Activated CD8-positive, alpha-beta T cell treated with anti-CD3 and anti-CD28 coated beads, Interleukin-2, amount 10 ng/mL, durations not matched to agents 7 days and 5 days (primary cell): ENCODE data around the gene PPP2R5E. TPM values are rescaled to one million over a fixed set of nuclear protein-coding genes. Genes with fewer than 3 reads are reported as not detected.

Experiments
- ATAC-seq: fragments of 150-1000 bp; cut with Tn5 transposase; one replicate; pipeline ENCODE4 v1.10.0; 2021; ENCODE audit warnings: moderate library complexity
- CTCF ChIA-PET: fragments of 350-600 bp; sonication (Branson Sonifier 250); formaldehyde crosslinking; loops from one replicate; lab custom pipeline; 2021; ENCODE audit warnings: antibody characterized with exemption; lab: Charles Lee
- POLR2A ChIA-PET: fragments of 350-600 bp; sonication (Branson Sonifier 250); formaldehyde crosslinking; loops from one replicate; lab custom pipeline; 2021; ENCODE audit warnings: antibody characterized with exemption; lab: Charles Lee
- DNase-seq: peaks from one replicate; pipeline ENCODE4 v3.0.0-alpha.2; 2020
- H3K27ac Mint-ChIP-seq: one replicate; pipeline ENCODE4 v1.8.0; 2021; ENCODE audit warnings: mild to moderate bottlenecking, mixed read lengths
- H3K27me3 Mint-ChIP-seq: one replicate; pipeline ENCODE4 v1.8.0; 2021; ENCODE audit warnings: low read depth, mixed read lengths
- H3K36me3 Mint-ChIP-seq: one replicate; pipeline ENCODE4 v1.8.0; 2021; ENCODE audit warnings: low read depth, mixed read lengths
- H3K4me1 Mint-ChIP-seq: one replicate; pipeline ENCODE4 v1.8.0; 2021; ENCODE audit warnings: low read depth, mixed read lengths
- H3K4me3 Mint-ChIP-seq: one replicate; pipeline ENCODE4 v1.8.0; 2021; ENCODE audit warnings: mild to moderate bottlenecking, mixed read lengths
- H3K9me3 Mint-ChIP-seq: one replicate; pipeline ENCODE4 v1.8.0; 2022; ENCODE audit warnings: mixed read lengths; ENCODE audit not compliant: insufficient read depth
- total RNA-seq, 2 experiments: library from RNA; stranded (reverse); gene quantifications; one replicate each; pipeline ENCODE4 v1.2.3, GENCODE V29; 2021

PPP2R5E gene
- total RNA-seq, 2 experiments from 2014 or later: 49.7 to 50.4 TPM

DNA sequence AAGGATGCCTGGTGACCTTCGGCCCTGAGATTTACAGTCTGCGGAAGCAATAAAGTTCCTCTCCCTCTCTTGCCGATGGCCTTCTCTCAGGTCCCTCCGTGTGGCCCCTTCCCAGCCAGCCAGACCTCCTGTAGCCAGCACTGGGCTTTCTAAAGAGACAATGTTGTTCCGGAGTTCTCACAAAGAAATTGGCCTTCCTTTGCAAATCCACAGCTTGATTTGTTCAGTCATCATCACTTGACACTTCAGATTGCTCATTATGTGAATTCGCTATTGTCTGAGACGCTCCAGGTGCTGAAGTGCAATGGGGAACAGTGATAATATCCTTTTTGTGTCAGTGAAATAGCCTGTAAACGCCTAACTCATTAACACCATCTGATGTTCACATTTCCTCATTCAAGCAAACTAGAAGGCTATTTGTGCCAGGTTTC lies 180.8 kb downstream of the PPP2R5E start:
- no peak overlapping the region for H3K4me3 Mint-ChIP-seq
- peaks cover 22% of the 10 kb centered on the region for H3K27me3 Mint-ChIP-seq
- H3K27ac Mint-ChIP-seq: no peak overlapping the region
- H3K4me1 Mint-ChIP-seq: no peaks in the 10 kb centered on the region
- peaks cover 4% of the 10 kb centered on the region for H3K9me3 Mint-ChIP-seq
- no peaks in the 10 kb centered on the region for H3K36me3 Mint-ChIP-seq
- POLR2A ChIA-PET: no interaction called here
- no peak for DNase-seq
- no peak for ATAC-seq
- CTCF ChIA-PET: no interaction called here

DNA sequence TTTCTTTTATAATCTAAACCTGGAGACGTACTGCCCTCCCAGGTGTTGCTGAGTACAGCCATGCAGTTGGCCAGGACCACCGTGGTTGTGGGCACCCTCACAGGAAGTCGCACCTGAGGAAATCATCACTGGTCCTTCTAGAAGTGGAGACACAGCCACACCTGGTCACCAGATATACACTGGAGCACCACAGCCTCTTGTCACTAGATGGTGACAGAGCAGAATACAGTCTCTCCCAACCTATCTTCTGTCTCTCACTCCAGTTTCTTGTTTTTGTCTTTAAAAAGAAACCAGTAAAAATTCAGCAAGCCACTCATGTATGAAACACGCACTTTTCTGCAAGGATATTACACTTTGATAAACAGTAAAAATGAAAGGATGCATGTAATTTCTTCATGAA lies 181.4 kb downstream of the PPP2R5E start:
- Mint-ChIP-seq H3K36me3 (no peaks in the 10 kb centered on the region), H3K4me1 (no peaks in the 10 kb centered on the region), H3K9me3 (peaks cover 4% of the 10 kb centered on the region), H3K4me3 (no peak overlapping the region), H3K27me3 (peaks cover 23% of the 10 kb centered on the region), H3K27ac (no peak overlapping the region)
- no peak for ATAC-seq
- CTCF ChIA-PET: no interaction called here
- no peak for DNase-seq
- POLR2A ChIA-PET: no interaction called here

DNA sequence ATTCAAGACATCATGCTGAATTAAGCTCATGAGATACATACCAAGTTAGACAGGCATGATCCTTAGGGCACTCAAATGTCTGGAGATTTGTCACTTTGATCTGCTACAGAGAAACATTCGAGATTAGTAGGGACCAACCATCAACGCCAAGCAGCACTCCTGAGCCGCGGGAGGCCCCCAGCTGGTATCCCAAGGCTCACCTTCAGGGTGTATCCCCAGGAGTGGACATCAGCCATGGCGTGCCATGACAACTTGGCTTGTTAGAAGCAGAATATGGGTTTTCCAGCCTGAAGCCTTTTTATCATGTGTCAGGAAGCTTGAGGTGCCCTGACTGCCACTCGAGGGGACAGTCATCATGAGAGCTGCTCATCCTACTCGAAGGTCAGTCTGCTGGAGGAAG lies 185.3 kb downstream of the PPP2R5E start:
- Mint-ChIP-seq H3K4me3 (no peak overlapping the region), H3K36me3 (no peaks in the 10 kb centered on the region), H3K27me3 (peaks cover 21% of the 10 kb centered on the region), H3K4me1 (no peaks in the 10 kb centered on the region), H3K9me3 (no peaks in the 10 kb centered on the region), H3K27ac (no peak overlapping the region)
- ChIA-PET POLR2A (no interaction called here), CTCF (no interaction called here)
- ATAC-seq: no peak
- no peak for DNase-seq

DNA sequence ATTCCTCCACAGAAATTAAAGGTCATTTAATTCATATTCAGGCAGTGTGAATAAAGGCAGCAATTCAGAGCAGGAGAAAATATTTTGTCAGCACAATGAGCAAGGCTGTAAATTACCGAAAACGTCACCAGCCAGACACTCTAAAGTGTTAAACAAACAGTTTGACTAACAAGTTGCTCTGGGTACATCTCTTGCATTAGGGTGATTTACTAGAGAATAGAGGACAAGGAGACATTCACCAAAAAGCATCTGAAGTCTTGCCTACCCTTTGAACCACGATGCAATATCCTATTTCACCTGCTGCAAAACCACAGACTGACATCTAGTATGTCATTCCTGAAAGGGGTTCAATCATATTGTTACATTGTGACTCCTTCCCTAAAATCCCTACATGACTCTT lies 197.4 kb downstream of the PPP2R5E start:
- H3K4me1 Mint-ChIP-seq: no peaks in the 10 kb centered on the region
- no peak for DNase-seq
- ATAC-seq: no peak
- ChIA-PET CTCF (no interaction called here), POLR2A (no interaction called here)
- no peak overlapping the region for H3K27ac Mint-ChIP-seq
- no peaks in the 10 kb centered on the region for H3K36me3 Mint-ChIP-seq
- H3K4me3 Mint-ChIP-seq: no peak overlapping the region
- H3K27me3 Mint-ChIP-seq: peaks cover 30% of the 10 kb centered on the region
- H3K9me3 Mint-ChIP-seq: no peaks in the 10 kb centered on the region

DNA sequence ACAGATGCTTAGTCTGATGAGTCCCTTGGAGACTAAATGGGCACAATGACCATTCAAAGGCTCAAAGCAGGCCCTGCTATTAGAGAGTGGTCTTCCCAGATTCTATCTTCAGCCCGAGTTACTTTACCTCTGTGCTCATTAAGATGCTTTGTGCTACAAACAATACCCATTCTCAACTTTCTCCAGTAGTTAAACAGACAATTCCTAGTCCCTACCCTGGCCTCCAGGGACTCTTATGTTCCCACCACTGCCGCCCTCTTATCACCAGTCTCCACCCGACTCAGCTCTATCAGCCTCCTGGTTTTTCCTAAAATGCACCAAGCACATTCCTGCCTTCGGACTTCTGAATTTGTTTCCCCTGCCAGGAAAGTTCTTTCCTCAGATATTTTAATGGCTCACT lies 198.8 kb downstream of the PPP2R5E start:
- Mint-ChIP-seq H3K4me1 (no peaks in the 10 kb centered on the region), H3K27me3 (peaks cover 34% of the 10 kb centered on the region), H3K4me3 (no peak overlapping the region), H3K27ac (no peak overlapping the region), H3K36me3 (no peaks in the 10 kb centered on the region), H3K9me3 (no peaks in the 10 kb centered on the region)
- no peak for DNase-seq
- no peak for ATAC-seq
- ChIA-PET CTCF (no interaction called here), POLR2A (no interaction called here)

DNA sequence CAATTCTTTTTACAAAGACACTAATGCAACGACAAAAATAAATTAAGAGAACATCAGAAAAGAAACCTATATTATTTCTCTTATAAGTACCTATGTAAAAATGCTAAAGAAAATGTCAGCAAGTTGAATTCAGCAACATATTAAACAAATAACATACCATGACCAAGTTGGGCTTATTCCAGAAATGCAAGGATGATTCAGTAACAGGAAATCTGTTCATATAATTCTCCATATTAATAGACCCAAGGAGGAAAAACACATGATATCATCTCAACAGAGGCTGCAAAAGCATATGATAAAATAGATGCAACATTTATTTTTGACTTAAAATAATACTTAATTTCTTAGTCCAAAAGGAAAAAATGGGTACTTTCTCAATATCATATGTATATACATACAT lies 199.3 kb downstream of the PPP2R5E start:
- POLR2A ChIA-PET: no interaction called here
- ATAC-seq (no peak), DNase-seq (no peak)
- H3K9me3 Mint-ChIP-seq: no peaks in the 10 kb centered on the region
- H3K4me3 Mint-ChIP-seq: no peak overlapping the region
- H3K27ac Mint-ChIP-seq: no peak overlapping the region
- CTCF ChIA-PET: no interaction called here
- H3K27me3 Mint-ChIP-seq: peaks cover 35% of the 10 kb centered on the region
- no peaks in the 10 kb centered on the region for H3K36me3 Mint-ChIP-seq
- H3K4me1 Mint-ChIP-seq: no peaks in the 10 kb centered on the region

DNA sequence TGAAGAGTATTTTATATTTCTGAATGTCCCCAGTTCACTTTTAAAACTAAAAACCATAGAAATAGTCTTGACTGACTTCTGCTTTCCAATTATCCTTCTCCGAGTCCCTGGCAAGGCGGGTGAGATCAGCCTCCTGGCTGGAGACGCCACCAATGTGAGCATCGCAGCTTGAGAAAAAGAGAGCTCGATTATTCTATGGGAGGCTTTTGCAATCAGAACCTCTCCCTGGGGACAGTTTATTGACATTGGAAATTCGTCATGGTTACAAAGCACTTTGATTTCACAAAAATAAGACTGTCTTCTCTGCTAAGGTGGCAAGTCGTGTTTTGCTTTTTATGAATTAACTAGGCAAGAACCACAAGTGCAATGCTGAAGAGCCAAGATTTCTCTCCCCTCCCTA lies 200.8 kb downstream of the PPP2R5E start:
- CTCF ChIA-PET: no interaction called here
- POLR2A ChIA-PET: no interaction called here
- H3K9me3 Mint-ChIP-seq: no peaks in the 10 kb centered on the region
- H3K27me3 Mint-ChIP-seq: peaks cover 30% of the 10 kb centered on the region
- DNase-seq (no peak), ATAC-seq (no peak)
- H3K27ac Mint-ChIP-seq: no peak overlapping the region
- H3K4me1 Mint-ChIP-seq: no peaks in the 10 kb centered on the region
- H3K36me3 Mint-ChIP-seq: no peaks in the 10 kb centered on the region
- no peak overlapping the region for H3K4me3 Mint-ChIP-seq

DNA sequence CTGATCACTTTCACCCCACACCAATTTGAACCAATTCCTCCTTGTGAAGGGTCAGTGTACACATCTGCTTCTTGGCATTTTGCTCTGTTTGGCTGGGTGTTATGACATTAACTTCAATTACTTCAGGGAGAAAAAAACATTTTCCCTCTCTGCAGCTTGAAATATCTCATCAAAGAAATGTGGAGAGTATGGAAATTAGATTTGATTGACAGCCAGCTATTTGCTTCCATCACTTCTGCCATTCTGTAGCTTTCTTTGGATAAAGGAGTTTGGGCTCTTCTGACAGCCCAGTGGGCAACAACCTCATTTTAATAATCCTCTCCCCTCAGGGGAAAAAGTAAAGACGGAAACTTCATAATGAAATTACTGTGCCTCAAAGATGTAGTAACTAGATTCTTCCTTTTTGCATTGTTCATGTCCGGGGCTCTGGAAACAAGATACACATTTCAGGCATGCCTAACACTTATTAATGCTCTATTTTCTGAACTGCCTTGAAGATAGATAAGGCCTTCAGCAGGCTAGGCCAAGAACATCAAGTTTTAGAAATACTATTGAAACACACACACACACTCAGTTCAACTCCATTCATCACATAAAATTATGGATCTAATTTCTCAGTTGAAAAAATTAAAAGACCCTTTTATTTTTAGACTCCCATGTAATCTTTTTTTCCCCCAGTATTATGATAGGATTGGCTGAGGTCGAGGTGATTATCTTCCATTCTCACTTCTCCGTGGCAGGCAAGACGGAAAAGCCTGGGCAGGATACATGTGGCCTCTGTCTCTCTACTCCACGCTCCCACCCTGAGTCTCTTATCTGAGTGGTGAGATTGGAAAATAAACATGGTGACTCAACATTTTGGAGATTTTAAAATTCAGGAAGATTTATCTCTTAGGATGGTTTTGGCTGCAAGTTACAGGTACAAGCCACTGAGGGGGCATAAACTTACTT lies 214.1 kb downstream of the PPP2R5E start:
- no peak overlapping the region for H3K27ac Mint-ChIP-seq
- no peaks in the 10 kb centered on the region for H3K9me3 Mint-ChIP-seq
- POLR2A ChIA-PET: interaction anchor here (0.7 kb wide), 1 partner anchor 1064 kb away, joined by 3 read pairs; no protein-coding TSS in a partner anchor
- CTCF ChIA-PET: no interaction called here
- DNase-seq (no peak), ATAC-seq (no peak)
- H3K36me3 Mint-ChIP-seq: no peaks in the 10 kb centered on the region
- no peaks in the 10 kb centered on the region for H3K4me1 Mint-ChIP-seq
- H3K27me3 Mint-ChIP-seq: peaks cover 11% of the 10 kb centered on the region
- no peak overlapping the region for H3K4me3 Mint-ChIP-seq

DNA sequence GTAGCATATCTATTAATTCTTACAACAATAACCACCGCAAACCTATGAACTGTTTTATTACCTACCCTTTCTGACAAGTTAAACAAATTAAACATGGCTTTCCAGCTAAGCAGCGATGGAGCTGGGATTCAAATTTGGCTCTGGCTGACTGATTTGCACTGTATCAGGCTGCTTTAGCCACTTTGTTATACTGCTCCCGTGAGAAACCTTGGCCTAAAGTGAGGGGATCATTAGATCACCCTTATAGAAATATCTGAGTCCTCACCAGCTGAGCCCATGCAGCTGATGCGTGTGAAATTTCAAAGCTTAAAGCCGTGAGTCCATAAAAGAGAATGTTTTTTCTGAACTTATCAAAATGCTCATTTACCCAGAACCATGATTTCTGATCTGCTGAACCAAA lies 216.3 kb downstream of the PPP2R5E start:
- ChIA-PET CTCF (no interaction called here), POLR2A (no interaction called here)
- Mint-ChIP-seq H3K4me3 (no peak overlapping the region), H3K27ac (no peak overlapping the region), H3K27me3 (peaks cover 7% of the 10 kb centered on the region), H3K36me3 (no peaks in the 10 kb centered on the region), H3K9me3 (no peaks in the 10 kb centered on the region), H3K4me1 (no peaks in the 10 kb centered on the region)
- DNase-seq: no peak
- ATAC-seq: no peak

DNA sequence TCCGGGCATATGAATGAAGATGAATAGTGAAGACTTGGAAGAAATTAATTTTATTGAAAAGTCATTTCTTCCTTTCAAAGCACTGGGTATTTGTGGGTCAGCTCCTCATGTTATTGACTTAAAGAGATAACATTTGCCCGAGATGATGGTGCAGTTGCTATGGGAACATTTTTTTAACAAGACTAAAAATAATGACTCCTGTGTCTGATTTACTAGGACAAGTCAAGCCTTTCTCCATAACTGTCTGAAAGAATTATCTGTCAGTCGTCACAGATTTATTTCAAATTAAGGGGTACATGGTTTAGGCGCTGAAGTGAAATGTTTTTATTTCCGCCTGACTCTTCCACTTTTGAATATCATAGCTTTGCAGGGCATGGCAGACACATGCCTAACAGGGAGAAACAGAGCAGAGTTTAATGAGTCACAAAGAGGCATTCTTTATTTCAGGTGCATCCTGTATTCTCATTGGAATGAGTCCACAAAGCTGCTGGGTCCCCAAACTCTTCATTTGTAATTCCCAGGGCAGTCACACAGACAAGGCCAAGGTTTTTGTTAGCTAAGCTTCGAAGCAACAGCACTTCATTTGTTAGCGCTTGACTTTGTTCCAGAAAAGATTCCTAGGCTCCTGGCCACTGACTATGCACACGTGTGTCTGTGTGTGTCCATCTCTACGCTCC lies 220.1 kb downstream of the PPP2R5E start:
- POLR2A ChIA-PET: interaction anchor here (0.6 kb wide), 1 partner anchor 357 kb away, joined by 3 read pairs; no protein-coding TSS in a partner anchor
- H3K9me3 Mint-ChIP-seq: no peaks in the 10 kb centered on the region
- no peaks in the 10 kb centered on the region for H3K4me1 Mint-ChIP-seq
- no peaks in the 10 kb centered on the region for H3K36me3 Mint-ChIP-seq
- H3K4me3 Mint-ChIP-seq: no peak overlapping the region
- peaks cover 2% of the 10 kb centered on the region for H3K27me3 Mint-ChIP-seq
- no peak overlapping the region for H3K27ac Mint-ChIP-seq
- DNase-seq (no peak), ATAC-seq (no peak)
- CTCF ChIA-PET: no interaction called here

DNA sequence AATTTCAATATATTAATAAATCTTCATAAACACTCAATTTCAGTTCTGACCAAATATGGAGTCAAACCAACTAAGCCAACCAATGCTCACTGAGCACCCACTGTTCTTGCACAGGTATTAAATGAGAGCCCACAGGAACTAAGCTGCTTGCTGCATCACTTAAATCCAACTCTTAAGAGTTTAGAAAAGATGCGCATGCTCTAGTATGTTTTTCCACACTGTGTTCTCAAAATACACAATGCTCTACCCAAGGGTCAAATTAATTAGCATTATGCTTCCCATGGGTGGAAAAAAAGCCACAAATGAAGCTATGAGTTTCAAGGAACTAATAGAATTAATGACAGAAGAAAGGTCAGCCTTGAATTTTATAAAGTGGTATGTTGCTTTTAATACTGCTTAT lies 220.7 kb downstream of the PPP2R5E start:
- Mint-ChIP-seq H3K27ac (no peak overlapping the region), H3K27me3 (peaks cover 2% of the 10 kb centered on the region), H3K9me3 (no peaks in the 10 kb centered on the region), H3K36me3 (no peaks in the 10 kb centered on the region), H3K4me3 (no peak overlapping the region), H3K4me1 (no peaks in the 10 kb centered on the region)
- ATAC-seq (no peak), DNase-seq (no peak)
- ChIA-PET POLR2A (interaction anchor here (0.6 kb wide), 1 partner anchor 357 kb away, joined by 3 read pairs; no protein-coding TSS in a partner anchor), CTCF (no interaction called here)
